ENCODE results near the gene BEND7.

DNA sequence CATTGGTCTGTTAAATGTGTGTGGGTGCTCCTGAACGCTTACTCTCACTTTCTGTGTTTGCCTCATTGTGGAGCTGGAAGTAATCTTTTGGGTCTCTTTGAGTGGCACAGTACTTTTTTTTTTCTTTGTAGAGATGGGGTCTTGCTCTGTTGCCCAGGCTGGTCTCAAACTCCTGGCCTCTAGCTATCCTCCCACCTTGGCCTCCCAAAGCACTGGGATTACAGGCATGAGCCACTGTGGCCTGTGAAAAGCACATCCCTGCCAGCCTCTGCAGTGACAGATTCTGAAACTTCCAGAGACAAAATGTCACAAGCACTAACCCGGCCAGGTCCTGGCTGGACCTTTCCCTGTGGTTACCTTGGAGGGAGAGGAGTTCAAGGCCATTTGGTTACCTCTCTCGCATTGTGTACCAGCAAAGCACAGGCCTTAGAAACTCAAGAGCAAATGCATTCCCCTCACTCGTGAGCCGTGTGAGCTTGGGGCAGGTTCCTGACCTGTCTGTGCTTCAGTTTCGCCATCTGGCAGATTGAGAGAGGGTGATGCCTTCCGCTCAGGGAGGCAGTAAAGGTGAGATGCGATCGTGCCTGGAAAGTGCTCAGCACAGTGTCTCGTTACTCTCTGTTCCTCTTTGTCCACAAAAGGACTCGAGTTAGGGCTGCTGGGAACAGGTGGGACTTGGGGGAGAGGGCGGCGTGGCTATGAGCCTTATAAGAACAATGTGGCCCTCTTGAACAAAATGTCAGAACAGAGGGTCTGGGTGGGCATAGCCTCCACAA lies 108.1 kb downstream of the BEND7 start:
- TF ChIP-seq, protein P1, sequence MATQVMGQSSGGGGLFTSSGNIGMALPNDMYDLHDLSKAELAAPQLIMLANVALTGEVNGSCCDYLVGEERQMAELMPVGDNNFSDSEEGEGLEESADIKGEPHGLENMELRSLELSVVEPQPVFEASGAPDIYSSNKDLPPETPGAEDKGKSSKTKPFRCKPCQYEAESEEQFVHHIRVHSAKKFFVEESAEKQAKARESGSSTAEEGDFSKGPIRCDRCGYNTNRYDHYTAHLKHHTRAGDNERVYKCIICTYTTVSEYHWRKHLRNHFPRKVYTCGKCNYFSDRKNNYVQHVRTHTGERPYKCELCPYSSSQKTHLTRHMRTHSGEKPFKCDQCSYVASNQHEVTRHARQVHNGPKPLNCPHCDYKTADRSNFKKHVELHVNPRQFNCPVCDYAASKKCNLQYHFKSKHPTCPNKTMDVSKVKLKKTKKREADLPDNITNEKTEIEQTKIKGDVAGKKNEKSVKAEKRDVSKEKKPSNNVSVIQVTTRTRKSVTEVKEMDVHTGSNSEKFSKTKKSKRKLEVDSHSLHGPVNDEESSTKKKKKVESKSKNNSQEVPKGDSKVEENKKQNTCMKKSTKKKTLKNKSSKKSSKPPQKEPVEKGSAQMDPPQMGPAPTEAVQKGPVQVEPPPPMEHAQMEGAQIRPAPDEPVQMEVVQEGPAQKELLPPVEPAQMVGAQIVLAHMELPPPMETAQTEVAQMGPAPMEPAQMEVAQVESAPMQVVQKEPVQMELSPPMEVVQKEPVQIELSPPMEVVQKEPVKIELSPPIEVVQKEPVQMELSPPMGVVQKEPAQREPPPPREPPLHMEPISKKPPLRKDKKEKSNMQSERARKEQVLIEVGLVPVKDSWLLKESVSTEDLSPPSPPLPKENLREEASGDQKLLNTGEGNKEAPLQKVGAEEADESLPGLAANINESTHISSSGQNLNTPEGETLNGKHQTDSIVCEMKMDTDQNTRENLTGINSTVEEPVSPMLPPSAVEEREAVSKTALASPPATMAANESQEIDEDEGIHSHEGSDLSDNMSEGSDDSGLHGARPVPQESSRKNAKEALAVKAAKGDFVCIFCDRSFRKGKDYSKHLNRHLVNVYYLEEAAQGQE (IDR thresholded peaks at IDR 0.05; ENCODE audit: insufficient read depth in 1 of 2, low read depth in 2 of 2, low read length in 1 of 2): no peak
- TF ChIP-seq CTCF (IDR thresholded peaks at IDR 0.05) (no peak), POLR2AphosphoS5 (IDR thresholded peaks at IDR 0.05; ENCODE audit: low read depth, low read length) (no peak)

Data from Panc1 (cell line).